Erythroblast (primary cell): Measurements from ENCODE around the gene SMOC1.
A peak's percentile ranks its signal among the peaks of the same experiment; 100 is the strongest.

Experiments
- DNase-seq, 2 experiments: peaks; one replicate each; lab custom pipeline; 2025; lab: John Stamatoyannopoulos, UW
- GATA1 ChIP-seq: IDR thresholded peaks from 2 replicates; pipeline ENCODE4 v1.6.1; 2011; ENCODE audit warnings: low read depth, mild to moderate bottlenecking, control low read depth, low read length, moderate library complexity
- POLR2A ChIP-seq: IDR thresholded peaks from 2 replicates; pipeline ENCODE4 v1.6.1; 2011; ENCODE audit warnings: mild to moderate bottlenecking, low read length

SMOC1 gene

DNA sequence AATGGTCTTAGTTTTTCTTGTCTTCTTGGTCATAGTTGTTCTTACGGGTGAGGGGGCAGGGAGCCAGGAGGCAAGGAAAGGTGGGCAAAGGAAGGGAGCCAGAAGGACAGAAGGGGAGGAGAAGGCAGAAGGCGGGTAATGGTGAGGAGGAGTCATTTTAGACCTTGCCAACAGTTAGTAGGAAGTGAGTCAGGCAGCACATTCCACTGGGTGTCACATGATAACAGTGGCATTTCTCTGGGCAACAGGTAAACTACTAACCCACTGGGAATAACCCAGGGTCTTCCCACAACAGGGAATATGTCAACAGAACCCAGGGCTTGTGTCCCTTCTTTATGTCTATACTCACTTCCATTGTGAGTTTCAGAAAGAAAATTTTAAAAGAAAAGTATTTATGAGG is 181.9 kb downstream of the SMOC1 start:
- TF ChIP-seq POLR2A (no peak), GATA1 (no peak)
- DNase-seq = no peak

- no peak for DNase-seq
These were observed 185.1 kb downstream of the SMOC1 start for GRCh38 chr14:70064136-70064865.

GRCh38 chr14:70067810-70068209 is 188.6 kb downstream of the SMOC1 start:
- DNase-seq = no peak
- TF ChIP-seq GATA1 (no peak), POLR2A (no peak)

More at GRCh38 chr14:70064136-70064865, 185.1 kb downstream of the SMOC1 start:
- TF ChIP-seq GATA1 (no peak), POLR2A (no peak)

GRCh38 chr14:70069186-70069585 is 190.0 kb downstream of the SMOC1 start:
- DNase-seq = no peak
- TF ChIP-seq POLR2A = no peak
- TF ChIP-seq GATA1 = no peak

- peak; percentile 65 to 73 for DNase-seq
- TF ChIP-seq GATA1 (no peak), POLR2A (no peak)
These were observed 194.8 kb downstream of the SMOC1 start for GRCh38 chr14:70073924-70074566.

GRCh38 chr14:70077005-70077404 is 197.8 kb downstream of the SMOC1 start:
- TF ChIP-seq POLR2A (no peak), GATA1 (no peak)
- no peak for DNase-seq

DNA sequence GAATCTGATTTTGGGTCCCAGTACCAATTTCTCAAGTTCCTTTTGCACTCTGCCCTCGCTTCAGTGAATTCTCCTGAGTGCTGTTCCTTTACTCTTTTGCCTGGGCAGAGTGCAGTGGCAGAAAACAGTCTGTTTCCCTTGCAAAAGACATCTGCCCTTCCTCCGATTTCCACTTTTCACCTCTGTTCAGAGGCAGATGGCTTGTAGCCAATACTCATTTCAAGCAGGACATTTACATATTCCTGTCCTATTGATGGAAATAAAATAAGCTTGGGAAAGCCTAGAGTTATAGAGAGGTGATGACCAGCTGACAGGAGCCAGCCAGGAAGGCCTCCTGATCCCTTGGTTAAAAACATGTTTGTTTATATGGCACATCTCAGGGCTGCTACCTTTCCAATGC is 198.5 kb downstream of the SMOC1 start:
- no peak for DNase-seq
- no peak for TF ChIP-seq GATA1
- no peak for TF ChIP-seq POLR2A

GRCh38 chr14:70078329-70078728 is 199.1 kb downstream of the SMOC1 start:
- DNase-seq = no peak
- TF ChIP-seq POLR2A (no peak), GATA1 (no peak)

DNA sequence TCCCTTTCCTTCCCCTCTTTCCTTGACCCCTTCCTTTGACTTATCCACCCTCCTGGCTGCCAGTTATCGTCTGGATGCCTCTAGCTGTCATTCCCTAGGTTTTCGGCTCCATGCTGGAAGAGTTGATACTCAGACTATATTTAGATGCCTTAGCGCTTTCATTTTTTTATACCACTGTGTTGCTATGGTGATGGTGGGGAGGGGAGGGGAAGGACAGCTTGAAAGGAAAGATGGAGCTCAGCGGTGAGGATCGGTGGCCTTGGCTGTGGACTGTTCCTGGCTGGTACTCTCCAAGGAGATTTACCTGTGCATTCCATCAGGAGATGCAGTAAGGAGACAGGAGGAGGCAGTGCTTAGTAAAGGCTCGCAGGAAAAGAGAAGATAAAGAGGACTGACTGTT is 200.9 kb downstream of the SMOC1 start:
- no peak for DNase-seq
- no peak for TF ChIP-seq POLR2A
- TF ChIP-seq GATA1 = no peak
